ENCODE data around the gene VPS45.
"Not testable (repeated sequence)": the region's sequence is repeated elsewhere in the genome, so short reads cannot be mapped to it uniquely, and the experiment has no call there.

The VPS45 gene

GRCh38 chr1:150141452-150141851 lies 73.9 kb downstream of the VPS45 start:
- no peak for DNase-seq (ENCODE audit: low read depth)
- TF ChIP-seq POLR2A (IDR thresholded peaks at IDR 0.05; ENCODE audit: extremely low read depth, insufficient read length) (no peak), CTCF (IDR thresholded peaks at IDR 0.05; ENCODE audit: low read depth, low read length) (no peak), MAX (IDR thresholded peaks at IDR 0.05; ENCODE audit: low read depth, low read length) (no peak), MYC (IDR thresholded peaks at IDR 0.05; ENCODE audit: low read depth, low read length) (no peak)
- no peak overlapping the region for H3K4me3 ChIP-seq (ENCODE audit: low read depth, low read length)

- no peak for TF ChIP-seq CTCF (IDR thresholded peaks at IDR 0.05; ENCODE audit: low read depth, low read length)
- no peak for TF ChIP-seq POLR2A (IDR thresholded peaks at IDR 0.05; ENCODE audit: extremely low read depth, insufficient read length)
- no peak for TF ChIP-seq MYC (IDR thresholded peaks at IDR 0.05; ENCODE audit: low read depth, low read length)
- TF ChIP-seq MAX (IDR thresholded peaks at IDR 0.05; ENCODE audit: low read depth, low read length): no peak
- no peak for DNase-seq (ENCODE audit: low read depth)
- H3K4me3 ChIP-seq (ENCODE audit: low read depth, low read length): no peak overlapping the region
Observed at GRCh38 chr1:150142083-150142482, 74.5 kb downstream of the VPS45 start.

GRCh38 chr1:150144606-150145005 lies 77.0 kb downstream of the VPS45 start:
- no peak for DNase-seq (ENCODE audit: low read depth)
- H3K4me3 ChIP-seq (ENCODE audit: low read depth, low read length): no peak overlapping the region
- TF ChIP-seq MYC (IDR thresholded peaks at IDR 0.05; ENCODE audit: low read depth, low read length): no peak
- no peak for TF ChIP-seq POLR2A (IDR thresholded peaks at IDR 0.05; ENCODE audit: extremely low read depth, insufficient read length)
- no peak for TF ChIP-seq CTCF (IDR thresholded peaks at IDR 0.05; ENCODE audit: low read depth, low read length)
- TF ChIP-seq MAX (IDR thresholded peaks at IDR 0.05; ENCODE audit: low read depth, low read length): no peak

- not testable (repeated sequence) for H3K4me3 ChIP-seq (ENCODE audit: low read depth, low read length); DNase-seq (ENCODE audit: low read depth)
Observed at GRCh38 chr1:150146016-150146415, 78.4 kb downstream of the VPS45 start.

- DNase-seq (ENCODE audit: low read depth): no peak
- H3K4me3 ChIP-seq (ENCODE audit: low read depth, low read length): no peak overlapping the region
- no peak for TF ChIP-seq MYC (IDR thresholded peaks at IDR 0.05; ENCODE audit: low read depth, low read length)
- no peak for TF ChIP-seq CTCF (IDR thresholded peaks at IDR 0.05; ENCODE audit: low read depth, low read length)
- no peak for TF ChIP-seq MAX (IDR thresholded peaks at IDR 0.05; ENCODE audit: low read depth, low read length)
- no peak for TF ChIP-seq POLR2A (IDR thresholded peaks at IDR 0.05; ENCODE audit: extremely low read depth, insufficient read length)
Observed at GRCh38 chr1:150146849-150147542, 79.4 kb downstream of the VPS45 start.

GRCh38 chr1:150148837-150149270 lies 81.3 kb downstream of the VPS45 start:
- TF ChIP-seq POLR2A (IDR thresholded peaks at IDR 0.05; ENCODE audit: extremely low read depth, insufficient read length): no peak
- TF ChIP-seq CTCF (IDR thresholded peaks at IDR 0.05; ENCODE audit: low read depth, low read length): no peak
- TF ChIP-seq MAX (IDR thresholded peaks at IDR 0.05; ENCODE audit: low read depth, low read length): no peak
- no peak for TF ChIP-seq MYC (IDR thresholded peaks at IDR 0.05; ENCODE audit: low read depth, low read length)
- H3K4me3 ChIP-seq (ENCODE audit: low read depth, low read length): peak overlapping the region; percentile 27
- DNase-seq (ENCODE audit: low read depth): no peak

All from NB4 (cell line).